ENCODE results near the gene PSMB8.

DNA sequence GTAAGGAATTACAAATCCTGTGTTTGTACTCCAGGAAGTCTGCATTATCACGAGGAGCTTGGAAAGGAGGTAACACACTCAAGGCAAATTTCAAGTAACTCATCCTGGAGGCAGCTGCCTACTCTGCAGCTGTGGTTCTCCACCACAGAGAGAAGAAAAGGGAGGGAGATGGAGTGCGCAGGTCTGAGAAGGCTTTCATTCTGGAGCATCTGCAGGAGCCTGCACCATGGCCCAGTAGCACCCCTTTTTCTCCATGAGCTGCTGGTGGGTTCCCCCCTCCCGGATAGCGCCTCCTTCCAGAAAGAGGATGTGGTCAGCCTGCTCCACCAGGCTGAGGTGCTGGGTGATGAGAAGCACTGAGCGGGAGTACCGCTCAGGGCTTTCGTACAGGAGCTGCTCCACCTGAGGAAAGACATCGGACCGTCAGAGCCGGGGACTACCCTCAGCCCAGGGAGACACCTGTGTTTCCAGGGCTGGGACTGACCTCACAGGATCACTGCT, 1.6 kb upstream of the PSMB8 start:
- TF ChIP-seq POLR2AphosphoS5 (IDR thresholded peaks at IDR 0.05; ENCODE audit: low read depth, low read length) (no peak), FOXP2 (optimal IDR thresholded peaks at IDR 0.05; ENCODE audit: borderline replicate concordance, extremely low read depth, extremely low read length, insufficient read depth) (no peak)
- TF ChIP-seq, protein P1, sequence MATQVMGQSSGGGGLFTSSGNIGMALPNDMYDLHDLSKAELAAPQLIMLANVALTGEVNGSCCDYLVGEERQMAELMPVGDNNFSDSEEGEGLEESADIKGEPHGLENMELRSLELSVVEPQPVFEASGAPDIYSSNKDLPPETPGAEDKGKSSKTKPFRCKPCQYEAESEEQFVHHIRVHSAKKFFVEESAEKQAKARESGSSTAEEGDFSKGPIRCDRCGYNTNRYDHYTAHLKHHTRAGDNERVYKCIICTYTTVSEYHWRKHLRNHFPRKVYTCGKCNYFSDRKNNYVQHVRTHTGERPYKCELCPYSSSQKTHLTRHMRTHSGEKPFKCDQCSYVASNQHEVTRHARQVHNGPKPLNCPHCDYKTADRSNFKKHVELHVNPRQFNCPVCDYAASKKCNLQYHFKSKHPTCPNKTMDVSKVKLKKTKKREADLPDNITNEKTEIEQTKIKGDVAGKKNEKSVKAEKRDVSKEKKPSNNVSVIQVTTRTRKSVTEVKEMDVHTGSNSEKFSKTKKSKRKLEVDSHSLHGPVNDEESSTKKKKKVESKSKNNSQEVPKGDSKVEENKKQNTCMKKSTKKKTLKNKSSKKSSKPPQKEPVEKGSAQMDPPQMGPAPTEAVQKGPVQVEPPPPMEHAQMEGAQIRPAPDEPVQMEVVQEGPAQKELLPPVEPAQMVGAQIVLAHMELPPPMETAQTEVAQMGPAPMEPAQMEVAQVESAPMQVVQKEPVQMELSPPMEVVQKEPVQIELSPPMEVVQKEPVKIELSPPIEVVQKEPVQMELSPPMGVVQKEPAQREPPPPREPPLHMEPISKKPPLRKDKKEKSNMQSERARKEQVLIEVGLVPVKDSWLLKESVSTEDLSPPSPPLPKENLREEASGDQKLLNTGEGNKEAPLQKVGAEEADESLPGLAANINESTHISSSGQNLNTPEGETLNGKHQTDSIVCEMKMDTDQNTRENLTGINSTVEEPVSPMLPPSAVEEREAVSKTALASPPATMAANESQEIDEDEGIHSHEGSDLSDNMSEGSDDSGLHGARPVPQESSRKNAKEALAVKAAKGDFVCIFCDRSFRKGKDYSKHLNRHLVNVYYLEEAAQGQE (IDR thresholded peaks at IDR 0.05; ENCODE audit: insufficient read depth in 1 of 2, low read depth in 2 of 2, low read length in 2 of 2) = no peak

Measured in PFSK-1 (cell line).